Measurements from ENCODE around the gene MARCOL. TPM values are rescaled to one million over a fixed set of nuclear protein-coding genes. Genes with fewer than 3 reads are reported as not detected.
"Not testable (repeated sequence)": the region's sequence is repeated elsewhere in the genome, so short reads cannot be mapped to it uniquely, and the experiment has no call there.

The MARCOL gene
- total RNA-seq, 1 donor from 2014 or later: not detected

DNA sequence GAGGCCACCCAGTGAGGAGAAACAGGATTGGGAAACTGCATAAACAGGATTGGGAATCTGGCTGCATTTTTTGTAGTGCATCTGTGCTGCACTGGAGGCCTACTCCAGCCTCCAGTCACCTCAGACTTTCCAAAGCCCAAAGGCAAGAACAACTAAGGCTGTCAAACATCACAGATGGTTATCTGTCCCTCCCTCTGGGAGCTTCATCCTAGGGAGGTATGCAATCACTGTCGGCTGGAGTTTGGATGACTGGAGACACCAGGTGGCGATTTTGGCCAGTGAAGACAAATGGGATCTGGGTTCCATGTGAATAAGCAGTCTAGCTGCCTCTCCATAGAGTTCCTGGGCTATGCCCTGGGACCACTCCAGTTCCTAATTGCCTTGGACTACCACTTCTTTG, 21.0 kb downstream of the MARCOL start:
- DNase-seq (ENCODE audit: low spot score): no peak

DNA sequence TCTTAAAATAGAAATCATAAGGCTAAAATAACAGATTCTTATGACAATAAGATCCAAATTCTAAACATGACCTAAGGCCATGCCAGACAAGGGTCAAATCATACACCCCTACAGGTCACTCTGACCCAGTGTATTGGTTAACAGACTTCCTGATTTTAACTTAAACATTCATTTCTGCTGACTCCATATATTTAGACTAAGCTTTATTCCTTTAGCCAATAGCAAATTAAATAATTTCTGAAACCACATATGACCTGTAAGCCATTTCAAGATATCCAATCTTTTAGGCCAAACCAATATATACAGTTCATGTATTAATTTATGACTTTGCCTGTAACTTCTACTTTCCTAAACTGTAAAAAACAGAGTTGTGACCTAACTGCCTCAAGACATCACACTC, 22.9 kb downstream of the MARCOL start:
- intact Hi-C loops (cut with DNase I): no loop called here

More for the DNA sequence above, 21.0 kb downstream of the MARCOL start:
- intact Hi-C loops (cut with DNase I): no loop called here

GRCh38 chr5:148267962-148268361, 29.6 kb downstream of the MARCOL start:
- intact Hi-C loops (cut with DNase I): no loop called here
- DNase-seq (ENCODE audit: low spot score): no peak

More for the DNA sequence above, 22.9 kb downstream of the MARCOL start:
- no peak for DNase-seq (ENCODE audit: low spot score)

GRCh38 chr5:148268566-148268965, 30.2 kb downstream of the MARCOL start, which contains the start of gene SPINK13:
Gene SPINK13, plus strand, starts transcription at chr5:148268794. Its CDS starts 1,279 bp downstream, at chr5:148270073.
- intact Hi-C loops (cut with DNase I): no loop called here
- DNase-seq (ENCODE audit: low spot score): no peak

DNA sequence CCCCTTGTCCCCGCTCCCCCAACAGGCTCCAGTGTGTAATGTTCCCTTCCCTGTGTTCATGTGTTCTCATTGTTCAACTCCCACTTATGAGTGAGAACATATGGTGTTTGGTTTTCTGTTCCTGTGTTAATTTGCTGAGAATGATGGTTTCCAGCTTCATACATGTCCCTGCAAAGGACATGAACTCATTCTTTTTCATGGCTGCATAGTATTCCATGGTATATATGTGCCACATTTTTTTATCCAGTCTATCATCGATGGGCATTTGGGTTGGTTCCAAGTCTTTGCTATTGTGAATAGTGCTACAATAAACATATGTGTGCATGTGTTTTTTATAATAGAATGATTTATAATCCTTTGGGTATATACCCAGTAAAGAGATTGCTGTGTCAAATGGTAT, 36.8 kb downstream of the MARCOL start:
- intact Hi-C loops (cut with DNase I); DNase-seq (ENCODE audit: low spot score): not testable (repeated sequence)

- intact Hi-C loops (cut with DNase I); DNase-seq (ENCODE audit: low spot score): not testable (repeated sequence)
These were observed 42.6 kb downstream of the MARCOL start for GRCh38 chr5:148280893-148281292.

GRCh38 chr5:148281336-148281735, 43.0 kb downstream of the MARCOL start:
- DNase-seq (ENCODE audit: low spot score); intact Hi-C loops (cut with DNase I): not testable (repeated sequence)

DNA sequence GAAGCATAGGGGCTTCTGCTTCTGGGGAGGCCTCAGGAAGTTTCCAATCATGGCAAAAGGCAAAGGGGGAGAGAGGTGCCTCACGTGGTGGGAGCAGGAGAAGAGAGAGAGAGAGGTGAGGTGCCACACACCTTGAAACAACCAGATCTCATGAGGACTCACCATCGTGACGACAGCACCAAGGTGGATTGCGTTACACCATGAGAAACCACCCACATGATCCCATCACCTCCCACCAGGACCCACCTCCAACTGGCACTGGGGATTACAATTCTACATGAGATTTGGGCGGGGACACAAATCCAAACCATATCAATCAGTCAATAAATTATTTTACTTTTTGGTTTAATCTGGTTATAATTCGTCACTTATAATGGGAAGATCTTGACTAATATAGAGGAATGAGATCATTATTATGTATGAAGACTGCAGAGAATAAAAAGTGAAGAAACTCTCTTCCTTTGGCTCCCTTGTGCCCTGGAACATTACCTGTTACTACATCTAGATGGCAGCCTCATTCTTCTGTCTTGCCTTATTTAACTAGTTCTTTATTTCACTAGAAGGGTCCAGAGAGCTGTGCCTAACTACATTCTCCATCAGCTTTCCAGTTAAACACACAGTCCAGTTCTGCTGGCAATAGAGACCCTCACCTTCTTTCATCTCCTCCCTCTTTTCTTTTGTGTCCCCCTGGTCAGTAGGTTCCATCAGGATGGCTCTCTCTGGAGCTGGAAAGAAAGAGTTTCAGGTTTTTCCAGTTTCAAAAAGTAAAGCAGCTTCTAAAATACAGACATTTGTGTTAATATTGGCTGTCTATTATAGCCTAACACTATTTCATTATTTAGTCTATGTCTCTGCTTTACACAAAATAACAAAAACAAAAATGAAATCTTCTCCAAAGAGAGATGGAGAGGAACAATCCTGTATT, 52.2 kb downstream of the MARCOL start:
- intact Hi-C loops (cut with DNase I): loop anchor here (5.0 to 10.0 kb wide), 3 partner anchors 82 to 442 kb away; no protein-coding TSS in a partner anchor
- no peak for DNase-seq (ENCODE audit: low spot score)

Other genes with a start within 250 kb of the MARCOL start
- 0.16 TPM for gene SPINK5, start 174.5 kb upstream of the MARCOL start, total RNA-seq
- gene SPINK14, start 70.0 kb upstream of the MARCOL start, total RNA-seq: not detected
- not detected for gene SPINK6, start 35.5 kb upstream of the MARCOL start, total RNA-seq
- not detected for gene SPINK13, start 30.3 kb downstream of the MARCOL start, total RNA-seq
- gene SPINK7, start 73.9 kb downstream of the MARCOL start, total RNA-seq: not detected
- gene SPINK9, start 97.0 kb downstream of the MARCOL start, total RNA-seq: not detected
- gene FBXO38, start 145.4 kb downstream of the MARCOL start, total RNA-seq: 61.3 TPM

Measured in cardiac septum (tissue), 1 donor.